PC-9 (cell line): ENCODE data around the gene KLHDC4. TPM values are rescaled to one million over a fixed set of nuclear protein-coding genes. Genes with fewer than 3 reads are reported as not detected.

Experiments used
- BruUV-seq: library from RNA; stranded (reverse); fragments of 400-500 nt; replicated peaks from 2 replicates; lab custom pipeline; 2021; lab: Mats Ljungman, UMichigan
- CTCF ChIA-PET: fragments of 300-600 bp; sonication (Branson Sonifier 250); formaldehyde crosslinking; loops from one replicate; lab custom pipeline; 2022; ENCODE audit warnings: antibody characterized with exemption; lab: Charles Lee
- POLR2A ChIA-PET: fragments of 300-600 bp; sonication (Branson Sonifier 250); formaldehyde crosslinking; loops from one replicate; lab custom pipeline; 2022; ENCODE audit warnings: antibody characterized with exemption; ENCODE audit not compliant: unreplicated experiment; lab: Charles Lee
- DNase-seq, 2 experiments: peaks; one replicate each; pipeline versions ENCODE4 v3.0.0 to v3.0.0-alpha.2; 2015 to 2022; ENCODE audit warnings: mixed read lengths in 1 of 2
- H2AFZ ChIP-seq: fragments of 200-600 bp; sonication (generic); 2 replicates; pipeline ENCODE4 v1.8.1; 2017; ENCODE audit warnings: antibody characterized with exemption
- H3F3A ChIP-seq: fragments of 200-600 bp; sonication (generic); 2 replicates; pipeline ENCODE4 v1.8.1; 2017; ENCODE audit warnings: antibody characterized with exemption, mild to moderate bottlenecking, low read depth; ENCODE audit not compliant: insufficient read depth
- H3K27ac ChIP-seq: fragments of 200-600 bp; sonication (generic); 2 replicates; pipeline ENCODE4 v1.6.1; 2016; ENCODE audit warnings: mixed run types
- H3K27me3 ChIP-seq: fragments of 200-600 bp; sonication (generic); 2 replicates; pipeline ENCODE4 v1.6.1; 2016; ENCODE audit warnings: low read depth, mixed run types; ENCODE audit not compliant: insufficient read depth
- H3K36me3 ChIP-seq: fragments of 200-600 bp; sonication (generic); 2 replicates; pipeline ENCODE4 v1.6.1; 2016; ENCODE audit warnings: low read depth, mixed run types
- H3K4me1 ChIP-seq: fragments of 200-600 bp; sonication (generic); replicated peaks from 2 replicates; pipeline ENCODE4 v1.6.1; 2016; ENCODE audit warnings: mixed run types; ENCODE audit not compliant: insufficient read depth
- H3K4me2 ChIP-seq: fragments of 200-600 bp; sonication (generic); 2 replicates; pipeline ENCODE4 v1.6.1; 2017; ENCODE audit warnings: mixed run types
- H3K4me3 ChIP-seq: fragments of 200-600 bp; sonication (generic); 2 replicates; pipeline ENCODE4 v1.6.1; 2016; ENCODE audit warnings: mixed run types
- H3K79me2 ChIP-seq: fragments of 200-600 bp; sonication (generic); 2 replicates; pipeline ENCODE4 v1.6.1; 2017; ENCODE audit warnings: low read depth, mixed run types
- H3K9me2 ChIP-seq: fragments of 200-600 bp; sonication (generic); 2 replicates; pipeline ENCODE4 v1.8.1; 2017; ENCODE audit warnings: mild to moderate bottlenecking; ENCODE audit not compliant: insufficient read depth
- H3K9me3 ChIP-seq: fragments of 200-600 bp; sonication (generic); 2 replicates; pipeline ENCODE4 v1.8.1; 2016; ENCODE audit warnings: low read depth; ENCODE audit not compliant: insufficient read depth
- H4K20me1 ChIP-seq: fragments of 200-600 bp; sonication (generic); 2 replicates; pipeline ENCODE4 v1.8.1; 2017; ENCODE audit not compliant: insufficient read depth
- CTCF ChIP-seq: fragments of 200-600 bp; sonication (generic); conservative IDR thresholded peaks from 2 replicates; pipeline ENCODE4 v1.6.1; 2017; ENCODE audit warnings: mixed run types, antibody characterized with exemption, mild to moderate bottlenecking, moderate library complexity
- EZH2 ChIP-seq: fragments of 200-600 bp; sonication (generic); IDR thresholded peaks from 2 replicates; pipeline ENCODE4 v1.8.0; 2017; ENCODE audit warnings: antibody characterized with exemption, low read depth
- intact Hi-C: fragments of 100-400 bp; cut with micrococcal nuclease; formaldehyde crosslinking; loops from one replicate; pipeline ENCODE4 v1.10.0; 2022; ENCODE audit not compliant: unreplicated experiment
- total RNA-seq: library from RNA; stranded (reverse); gene quantifications from 2 replicates; pipeline ENCODE4 v1.2.3, GENCODE V29; 2021

KLHDC4 gene
- total RNA-seq, 1 experiment from 2014 or later: 66.5 TPM

- Histone ChIP-seq H3K27me3 (peaks cover 74% of the 10 kb centered on the region), H3K27ac (no peak overlapping the region), H3K9me3 (no peaks in the 10 kb centered on the region), H4K20me1 (no peaks in the 10 kb centered on the region), H3K9me2 (no peaks in the 10 kb centered on the region), H3K79me2 (no peaks in the 10 kb centered on the region), H2AFZ (no peak overlapping the region), H3F3A (no peaks in the 10 kb centered on the region), H3K4me3 (no peak overlapping the region), H3K36me3 (no peaks in the 10 kb centered on the region), H3K4me2 (no peak overlapping the region), H3K4me1 (no peaks in the 10 kb centered on the region)
- no peak for DNase-seq
- CTCF ChIA-PET: no interaction called here
- POLR2A ChIA-PET: no interaction called here
- no peak for TF ChIP-seq CTCF
- no peak for TF ChIP-seq EZH2
- no TSS peak for BruUV-seq
- intact Hi-C loops: no loop called here
Observed at GRCh38 chr16:87667443-87667842, 98.3 kb downstream of the KLHDC4 start.

- H3K4me3 ChIP-seq: no peak overlapping the region
- POLR2A ChIA-PET: interaction anchor here (0.7 kb wide), 1 partner anchor 11 kb away, joined by 4 read pairs; no protein-coding TSS in a partner anchor
- BruUV-seq: no TSS peak
- no peak overlapping the region for H3K4me2 ChIP-seq
- CTCF ChIA-PET: no interaction called here
- no peak overlapping the region for H2AFZ ChIP-seq
- H3K9me2 ChIP-seq: no peaks in the 10 kb centered on the region
- H3F3A ChIP-seq: no peaks in the 10 kb centered on the region
- no peak for DNase-seq
- peaks cover 79% of the 10 kb centered on the region for H3K27me3 ChIP-seq
- H3K9me3 ChIP-seq: no peaks in the 10 kb centered on the region
- H3K27ac ChIP-seq: no peak overlapping the region
- TF ChIP-seq CTCF: no peak
- no peak for TF ChIP-seq EZH2
- no peaks in the 10 kb centered on the region for H3K79me2 ChIP-seq
- no peaks in the 10 kb centered on the region for H4K20me1 ChIP-seq
- H3K4me1 ChIP-seq: no peaks in the 10 kb centered on the region
- no peaks in the 10 kb centered on the region for H3K36me3 ChIP-seq
- intact Hi-C loops: no loop called here
Observed at GRCh38 chr16:87666919-87667318, 98.9 kb downstream of the KLHDC4 start.

GRCh38 chr16:87665193-87665592 is 100.6 kb downstream of the KLHDC4 start:
- no TSS peak for BruUV-seq
- ChIA-PET CTCF (no interaction called here), POLR2A (no interaction called here)
- no peak for TF ChIP-seq EZH2
- no peak for TF ChIP-seq CTCF
- Histone ChIP-seq H3K9me2 (no peaks in the 10 kb centered on the region), H3K9me3 (no peaks in the 10 kb centered on the region), H3K27me3 (peaks cover 95% of the 10 kb centered on the region), H4K20me1 (no peaks in the 10 kb centered on the region), H3K79me2 (no peaks in the 10 kb centered on the region), H3K4me3 (no peak overlapping the region), H3K36me3 (no peaks in the 10 kb centered on the region), H2AFZ (no peak overlapping the region), H3K4me1 (no peaks in the 10 kb centered on the region), H3K27ac (no peak overlapping the region), H3K4me2 (no peak overlapping the region), H3F3A (no peaks in the 10 kb centered on the region)
- DNase-seq: no peak
- intact Hi-C loops: no loop called here
